GM12878 (cell line): Measurements from ENCODE around the gene FAM181B. TPM values are rescaled to one million over a fixed set of nuclear protein-coding genes. Genes with fewer than 3 reads are reported as not detected.

Experiments used
- ATAC-seq: fragments of 200-7000 bp; cut with Tn5 transposase; 3 replicates; pipeline ENCODE4 v1.9.1; 2020; ENCODE audit warnings: mild to moderate bottlenecking, moderate library complexity
- BruUV-seq: library from RNA; stranded (reverse); fragments of 400-500 nt; replicated peaks from 2 replicates; lab custom pipeline; 2021; lab: Mats Ljungman, UMichigan
- CTCF ChIA-PET: fragments of 300-600 bp; sonication (Branson Sonifier 250); formaldehyde crosslinking; extraction: SDS; loops from one replicate; lab custom pipeline; 2021; ENCODE audit warnings: inconsistent platforms; lab: Yijun Ruan, JAX
- POLR2A ChIA-PET: fragments of 350-600 bp; formaldehyde crosslinking; extraction: SDS; loops from one replicate; lab custom pipeline; 2021; ENCODE audit warnings: inconsistent platforms; lab: Charles Lee
- RAD21 ChIA-PET: fragments of 300-600 bp; sonication (Branson Sonifier 250); formaldehyde crosslinking; loops from one replicate; lab custom pipeline; 2023; ENCODE audit warnings: antibody characterized with exemption; ENCODE audit not compliant: unreplicated experiment; lab: Charles Lee
- SMC1A ChIA-PET: fragments of 300-600 bp; sonication (Branson Sonifier 250); formaldehyde crosslinking; loops from one replicate; lab custom pipeline; 2023; ENCODE audit not compliant: unreplicated experiment, uncharacterized antibody; lab: Charles Lee
- DNase-seq: peaks from one replicate; pipeline ENCODE4 v3.0.0-alpha.2; 2011; ENCODE audit warnings: low read depth, low spot score
- FAIRE-seq: peaks from 3 replicates; lab custom pipeline; 2011; peaks lifted over from hg19 to GRCh38; lab: Jason Lieb, UNC
- H2AFZ ChIP-seq: 2 replicates; pipeline ENCODE4 v1.6.0; 2011; ENCODE audit warnings: low read depth, low read length, control low read depth; ENCODE audit not compliant: control insufficient read depth
- H3K27ac ChIP-seq: 2 replicates; pipeline ENCODE4 v1.5.1; 2011; ENCODE audit warnings: control low read depth; ENCODE audit not compliant: control insufficient read depth, insufficient read depth
- H3K27me3 ChIP-seq, 2 experiments: replicated peaks in 1 of 2; 2 replicates each; pipeline versions ENCODE4 v1.6.0 to v1.6.1; 2011; ENCODE audit warnings: low read length in 1 of 2; ENCODE audit not compliant: control insufficient read depth in 2 of 2, insufficient read depth in 2 of 2
- H3K36me3 ChIP-seq, 2 experiments: 2 replicates each; pipeline ENCODE4 v1.5.1; 2011; ENCODE audit warnings: low read length in 1 of 2; ENCODE audit not compliant: control insufficient read depth in 2 of 2, insufficient read depth in 2 of 2
- H3K4me1 ChIP-seq: 2 replicates; pipeline ENCODE4 v1.6.1; 2011; ENCODE audit warnings: mild to moderate bottlenecking, low read length, moderate library complexity, mixed read lengths; ENCODE audit not compliant: control insufficient read depth, insufficient read depth
- H3K4me2 ChIP-seq: 2 replicates; pipeline ENCODE4 v1.6.0; 2011; ENCODE audit warnings: control low read depth; ENCODE audit not compliant: control insufficient read depth, insufficient read depth
- H3K4me3 ChIP-seq: fragments of 200-600 bp; sonication (generic); 2 replicates; pipeline ENCODE4 v1.5.1; 2016
- H3K79me2 ChIP-seq: 2 replicates; pipeline ENCODE4 v1.6.0; 2011; ENCODE audit warnings: low read length; ENCODE audit not compliant: control insufficient read depth, insufficient read depth
- H3K9ac ChIP-seq: 2 replicates; pipeline ENCODE4 v1.8.0; 2011; ENCODE audit warnings: low read length, control low read depth, mixed read lengths; ENCODE audit not compliant: control insufficient read depth, insufficient read depth
- H3K9me3 ChIP-seq: replicated peaks from 3 replicates; pipeline ENCODE4 v1.5.1; 2011; ENCODE audit warnings: mild to moderate bottlenecking, low read length; ENCODE audit not compliant: control insufficient read depth, insufficient read depth
- H4K20me1 ChIP-seq: 2 replicates; pipeline ENCODE4 v1.6.0; 2011; ENCODE audit not compliant: control insufficient read depth, insufficient read depth
- BHLHE40 ChIP-seq, 2 experiments: fragments of 450-650 bp in 1 of 2; IDR thresholded peaks; 2 replicates each; pipeline ENCODE4 v1.6.1; 2011 to 2017; ENCODE audit warnings: low read depth in 2 of 2, borderline replicate concordance in 1 of 2, improper control_type of control experiment in 1 of 2, low read length in 1 of 2, mild to moderate bottlenecking in 1 of 2
- SMARCA5 ChIP-seq: fragments of 450-650 bp; IDR thresholded peaks from 2 replicates; pipeline ENCODE4 v1.6.1; 2017; ENCODE audit warnings: mild to moderate bottlenecking
- ZBTB33 ChIP-seq: fragments of 450-650 bp; IDR thresholded peaks from 2 replicates; pipeline ENCODE4 v1.6.1; 2017; ENCODE audit warnings: mild to moderate bottlenecking
- WGBS: methylation state at CpG from one replicate; pipeline ENCODE4 v1.1.6; 2016; ENCODE audit warnings: low lambda C conversion rate; ENCODE audit not compliant: insufficient replicate concordance, insufficient coverage; ENCODE audit errors: missing lambda C conversion rate; 5-methylcytosine and 5-hydroxymethylcytosine counted together
- in situ Hi-C: fragments of 300-500 bp; cut with MboI; formaldehyde crosslinking; loops from 9 replicates; pipeline ENCODE4 v1.14.3; 2018; ENCODE audit warnings: mixed read lengths
- intact Hi-C: fragments of 100-400 bp; cut with micrococcal nuclease; formaldehyde crosslinking; loops from one replicate; pipeline ENCODE4 v1.14.2; 2022; ENCODE audit not compliant: unreplicated experiment
- polyA plus RNA-seq, 11 experiments: library from polyadenylated mRNA; depleted of rRNA in 4 of 11; unstranded in 6 of 11; stranded (reverse) in 5 of 11; fragments of >200 nt; fragmentation: Nextera tagmentation in 4 of 11; fragmentation: Illumina TruSeq in 1 of 11; extraction: Ambion mirVana in 4 of 11; extraction: Trizol in 1 of 11; gene quantifications; 1 replicate in 1 of 11; 2 replicates in 10 of 11; pipeline versions ENCODE4 v1.2.1 to v1.2.3, GENCODE V29; 2011 to 2016; ENCODE audit warnings: inconsistent platforms in 2 of 11, missing spikeins in 2 of 11, low read depth in 1 of 11
- total RNA-seq, 4 experiments: library from RNA; depleted of rRNA in 3 of 4; stranded (reverse); fragments of >200 nt in 3 of 4; fragmentation: Illumina TruSeq in 1 of 4; extraction: Trizol in 1 of 4; gene quantifications; 2 replicates each; pipeline versions ENCODE4 v1.2.1 to v1.2.3, GENCODE V29; 2013 to 2021
- TF ChIP-seq, protein P1 (sequence below): fragments of 450-650 bp; IDR thresholded peaks from 2 replicates; pipeline ENCODE4 v1.6.1; 2014; ENCODE audit warnings: mild to moderate bottlenecking

Gene FAM181B
- total and polyA plus RNA-seq, 10 of the 15 experiments (the other 5 are each of a cell fraction or from before 2014, with no cell fraction given): not detected

DNA sequence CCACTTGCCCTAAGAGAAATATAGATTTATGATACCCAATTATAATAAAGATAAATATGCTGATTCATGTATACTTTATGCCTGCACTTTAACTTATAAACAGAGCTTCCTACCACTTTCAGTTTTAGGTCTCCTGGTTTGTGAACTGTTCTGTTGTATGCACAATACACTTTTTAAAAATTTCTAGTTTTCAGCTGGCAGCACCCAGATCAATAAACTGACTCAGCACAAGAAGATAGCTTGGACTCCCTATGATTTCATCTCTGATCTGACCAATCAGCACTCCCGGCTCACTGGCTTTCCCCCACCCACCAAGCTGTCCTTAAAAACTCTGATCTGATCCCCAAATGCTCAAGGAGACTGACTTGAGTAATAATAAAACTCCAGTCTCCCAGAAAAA is 33.5 kb upstream of the FAM181B start:
- 0% methylated on average over 1 of the region's 1 CpG for WGBS
- SMC1A ChIA-PET: interaction anchor here (1.4 to 2.1 kb wide), 3 partner anchors 9 to 12 kb away, joined by 3 to 5 read pairs (median 5); no protein-coding TSS in a partner anchor
- FAIRE-seq: no peak

More for the DNA sequence above, 33.5 kb upstream of the FAM181B start:
- TF ChIP-seq SMARCA5 (no peak), BHLHE40 (IDR thresholded peaks at IDR 0.05; ENCODE audit: borderline replicate concordance in 1 of 2, low read depth in 2 of 2, low read length in 1 of 2) (no peak), ZBTB33 (no peak)
- TF ChIP-seq, protein P1, sequence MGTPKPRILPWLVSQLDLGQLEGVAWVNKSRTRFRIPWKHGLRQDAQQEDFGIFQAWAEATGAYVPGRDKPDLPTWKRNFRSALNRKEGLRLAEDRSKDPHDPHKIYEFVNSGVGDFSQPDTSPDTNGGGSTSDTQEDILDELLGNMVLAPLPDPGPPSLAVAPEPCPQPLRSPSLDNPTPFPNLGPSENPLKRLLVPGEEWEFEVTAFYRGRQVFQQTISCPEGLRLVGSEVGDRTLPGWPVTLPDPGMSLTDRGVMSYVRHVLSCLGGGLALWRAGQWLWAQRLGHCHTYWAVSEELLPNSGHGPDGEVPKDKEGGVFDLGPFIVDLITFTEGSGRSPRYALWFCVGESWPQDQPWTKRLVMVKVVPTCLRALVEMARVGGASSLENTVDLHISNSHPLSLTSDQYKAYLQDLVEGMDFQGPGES: no peak
- DNase-seq (no peak), ATAC-seq (no peak)
- Histone ChIP-seq H3K4me1 (no peaks in the 10 kb centered on the region), H3K27me3 (no peaks in the 10 kb centered on the region; a peak in 1 of 4 replicates), H3K9me3 (no peaks in the 10 kb centered on the region), H3K4me3 (no peak overlapping the region), H2AFZ (no peak overlapping the region), H3K79me2 (no peaks in the 10 kb centered on the region), H3K27ac (no peak overlapping the region), H4K20me1 (no peaks in the 10 kb centered on the region), H3K4me2 (no peak overlapping the region), H3K36me3 (no peaks in the 10 kb centered on the region), H3K9ac (no peak overlapping the region)
- POLR2A ChIA-PET: interaction anchor here (1.9 kb wide), 1 partner anchor 10 kb away, joined by 6 read pairs; no protein-coding TSS in a partner anchor
- RAD21 ChIA-PET: interaction anchor here (1.7 to 2.3 kb wide), 2 partner anchors 9 to 15 kb away, joined by 4 to 7 read pairs; no protein-coding TSS in a partner anchor
- CTCF ChIA-PET: interaction anchor here (0.9 to 2.3 kb wide), 4 partner anchors 9 to 483 kb away, joined by 3 to 15 read pairs (median 6); no protein-coding TSS in a partner anchor
- no TSS peak for BruUV-seq
- in situ Hi-C loops: no loop called here
- intact Hi-C loops: no loop called here
